GM23338 (cell line): Measurements from ENCODE around the gene TMEM117.

ENCODE experiments used
- EZH2phosphoT487 ChIP-seq: fragments of 200-600 bp; sonication (generic); IDR thresholded peaks from one replicate; pipeline ENCODE4 v1.8.1; 2018; ENCODE audit warnings: antibody characterized with exemption; ENCODE audit not compliant: unreplicated experiment
- TF ChIP-seq, protein P1 (sequence below), 2 experiments: fragments of 200-600 bp in 1 of 2; sonication (generic) in 1 of 2; conservative IDR thresholded peaks; 2 replicates each; pipeline versions ENCODE4 v1.5.1 to v1.6.1; 2016 to 2017; ENCODE audit warnings: antibody characterized with exemption in 2 of 2, low read depth in 2 of 2, mild to moderate bottlenecking in 2 of 2, moderate library complexity in 1 of 2

DNA sequence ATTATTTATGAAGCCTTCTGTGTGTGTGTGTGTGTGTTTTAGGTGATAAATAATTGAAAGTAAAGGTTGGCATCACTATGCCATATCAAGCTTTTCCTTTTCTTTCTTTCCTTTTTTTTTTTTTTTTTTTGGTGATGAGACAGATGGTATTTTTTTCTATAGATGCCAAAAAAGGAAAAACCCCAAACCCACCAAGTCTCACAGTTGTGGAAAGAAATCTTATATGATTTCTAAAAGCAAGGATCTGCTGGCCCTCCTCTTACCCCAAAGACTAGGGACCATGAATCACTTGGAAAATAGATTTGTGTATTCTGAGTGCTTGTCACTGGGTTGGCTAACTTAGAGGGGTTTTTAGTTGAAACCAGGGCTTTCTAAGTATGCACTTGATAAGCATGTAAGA lies 181.3 kb downstream of the TMEM117 start:
- TF ChIP-seq, protein P1, sequence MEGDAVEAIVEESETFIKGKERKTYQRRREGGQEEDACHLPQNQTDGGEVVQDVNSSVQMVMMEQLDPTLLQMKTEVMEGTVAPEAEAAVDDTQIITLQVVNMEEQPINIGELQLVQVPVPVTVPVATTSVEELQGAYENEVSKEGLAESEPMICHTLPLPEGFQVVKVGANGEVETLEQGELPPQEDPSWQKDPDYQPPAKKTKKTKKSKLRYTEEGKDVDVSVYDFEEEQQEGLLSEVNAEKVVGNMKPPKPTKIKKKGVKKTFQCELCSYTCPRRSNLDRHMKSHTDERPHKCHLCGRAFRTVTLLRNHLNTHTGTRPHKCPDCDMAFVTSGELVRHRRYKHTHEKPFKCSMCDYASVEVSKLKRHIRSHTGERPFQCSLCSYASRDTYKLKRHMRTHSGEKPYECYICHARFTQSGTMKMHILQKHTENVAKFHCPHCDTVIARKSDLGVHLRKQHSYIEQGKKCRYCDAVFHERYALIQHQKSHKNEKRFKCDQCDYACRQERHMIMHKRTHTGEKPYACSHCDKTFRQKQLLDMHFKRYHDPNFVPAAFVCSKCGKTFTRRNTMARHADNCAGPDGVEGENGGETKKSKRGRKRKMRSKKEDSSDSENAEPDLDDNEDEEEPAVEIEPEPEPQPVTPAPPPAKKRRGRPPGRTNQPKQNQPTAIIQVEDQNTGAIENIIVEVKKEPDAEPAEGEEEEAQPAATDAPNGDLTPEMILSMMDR (conservative IDR thresholded peaks at IDR 0.05; ENCODE audit: low read depth in 2 of 2) = no peak
- no peak for TF ChIP-seq EZH2phosphoT487
